Panc1 (cell line): ENCODE results near the gene TYRP1. TPM values are rescaled to one million over a fixed set of nuclear protein-coding genes. Genes with fewer than 3 reads are reported as not detected.

Source experiments
- ATAC-seq: fragments of 200-7000 bp; cut with Tn5 transposase; 2 replicates; pipeline ENCODE4 v1.9.1; 2020; ENCODE audit warnings: mild to moderate bottlenecking, moderate library complexity
- BruUV-seq: library from RNA; stranded (reverse); fragments of 400-500 nt; replicated peaks from 2 replicates; lab custom pipeline; 2021; lab: Mats Ljungman, UMichigan
- CTCF ChIA-PET: fragments of 300-600 bp; sonication (Branson Sonifier 250); formaldehyde crosslinking; loops from one replicate; lab custom pipeline; 2022; ENCODE audit warnings: antibody characterized with exemption; lab: Charles Lee
- POLR2A ChIA-PET: fragments of 300-600 bp; sonication (Branson Sonifier 250); formaldehyde crosslinking; loops from one replicate; lab custom pipeline; 2022; ENCODE audit warnings: antibody characterized with exemption; lab: Charles Lee
- DNase-seq: peaks from one replicate; pipeline ENCODE4 v3.0.0-alpha.2; 2010; ENCODE audit warnings: low read depth, low spot score
- H3K27ac ChIP-seq: 2 replicates; pipeline ENCODE4 v1.5.1; 2011; ENCODE audit warnings: mild to moderate bottlenecking, low read length, inconsistent platforms
- H3K27me3 ChIP-seq: fragments of 200-500 bp; sonication (Bioruptor generic); 2 replicates; pipeline ENCODE4 v1.6.0; 2014; ENCODE audit warnings: low read length, inconsistent platforms; ENCODE audit not compliant: control insufficient read depth, insufficient read depth
- H3K36me3 ChIP-seq: fragments of 200-500 bp; sonication (Bioruptor generic); 2 replicates; pipeline ENCODE4 v1.5.1; 2014; ENCODE audit warnings: inconsistent platforms, mild to moderate bottlenecking, low read length, moderate library complexity; ENCODE audit not compliant: control insufficient read depth, insufficient read depth
- H3K4me1 ChIP-seq: 2 replicates; pipeline ENCODE4 v1.5.1; 2011; ENCODE audit warnings: inconsistent platforms, mild to moderate bottlenecking, low read length, moderate library complexity; ENCODE audit not compliant: control insufficient read depth, insufficient read depth
- H3K4me3 ChIP-seq, 2 experiments: 2 replicates each; pipeline ENCODE4 v1.5.1; 2011 to 2012; ENCODE audit warnings: low read depth in 2 of 2, low read length in 2 of 2, mild to moderate bottlenecking in 2 of 2, inconsistent platforms in 1 of 2, moderate library complexity in 1 of 2
- H3K9me3 ChIP-seq: fragments of 200-500 bp; sonication (Bioruptor generic); 2 replicates; pipeline ENCODE4 v1.5.1; 2014; ENCODE audit warnings: low read depth, mild to moderate bottlenecking, inconsistent platforms, low read length, moderate library complexity; ENCODE audit not compliant: control insufficient read depth, insufficient read depth
- POLR2AphosphoS5 ChIP-seq: IDR thresholded peaks from 2 replicates; pipeline ENCODE4 v1.6.1; 2012; ENCODE audit warnings: mild to moderate bottlenecking, low read depth, low read length, moderate library complexity
- SIN3A ChIP-seq: IDR thresholded peaks from 2 replicates; pipeline ENCODE4 v1.6.1; 2012; ENCODE audit warnings: low read depth, mild to moderate bottlenecking, low read length, moderate library complexity, borderline replicate concordance; ENCODE audit not compliant: insufficient read depth
- TCF7L2 ChIP-seq: IDR thresholded peaks from 2 replicates; pipeline ENCODE4 v1.6.1; 2011; ENCODE audit warnings: mild to moderate bottlenecking, low read depth, low read length, inconsistent platforms
- in situ Hi-C: cut with HindIII; loops from 2 replicates; pipeline ENCODE4 v1.10.0; 2016; ENCODE audit warnings: low sequenced_read_pairs, low pct_unique_long_range_greater_than_20kb
- intact Hi-C: fragments of 100-400 bp; cut with micrococcal nuclease; formaldehyde crosslinking; loops from one replicate; pipeline ENCODE4 v1.10.0; 2022; ENCODE audit not compliant: unreplicated experiment
- total RNA-seq: library from RNA; stranded (reverse); gene quantifications from one replicate; pipeline ENCODE4 v1.2.1, GENCODE V29; 2021; ENCODE audit not compliant: unreplicated experiment
- TF ChIP-seq, protein P1 (sequence below), 2 experiments: IDR thresholded peaks; 2 replicates each; pipeline ENCODE4 v1.6.1; 2011 to 2012; ENCODE audit warnings: low read depth in 2 of 2, control low read depth in 1 of 2, low read length in 1 of 2, mild to moderate bottlenecking in 1 of 2, moderate library complexity in 1 of 2; ENCODE audit not compliant: insufficient read depth in 1 of 2
- TF ChIP-seq, protein P2 (sequence below): fragments of 450-650 bp; IDR thresholded peaks from 2 replicates; pipeline ENCODE4 v1.5.1; 2017; ENCODE audit warnings: mild to moderate bottlenecking

The TYRP1 gene
- total RNA-seq, 1 experiment from 2014 or later: 0.23 TPM

DNA sequence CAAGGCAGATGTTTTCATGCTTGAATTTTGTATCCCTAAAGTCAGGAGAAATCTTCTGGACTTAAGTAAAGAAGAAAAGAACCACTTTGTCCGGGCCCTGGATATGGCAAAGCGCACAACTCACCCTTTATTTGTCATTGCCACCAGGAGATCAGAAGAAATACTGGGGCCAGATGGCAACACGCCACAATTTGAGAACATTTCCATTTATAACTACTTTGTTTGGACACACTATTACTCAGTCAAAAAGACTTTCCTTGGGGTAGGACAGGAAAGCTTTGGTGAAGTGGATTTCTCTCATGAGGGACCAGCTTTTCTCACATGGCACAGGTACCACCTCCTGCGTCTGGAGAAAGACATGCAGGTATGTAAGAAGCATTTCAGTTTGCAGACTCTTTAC, 2.3 kb downstream of the TYRP1 start:
- Histone ChIP-seq H3K36me3 (no peaks in the 10 kb centered on the region), H3K4me1 (no peaks in the 10 kb centered on the region), H3K27me3 (no peaks in the 10 kb centered on the region), H3K27ac (no peak overlapping the region), H3K9me3 (no peaks in the 10 kb centered on the region), H3K4me3 (no peak overlapping the region)
- ChIA-PET CTCF (no interaction called here), POLR2A (no interaction called here)
- ATAC-seq (no peak), DNase-seq (no peak)
- TF ChIP-seq POLR2AphosphoS5 (no peak), TCF7L2 (no peak), SIN3A (no peak)
- TF ChIP-seq, protein P1, sequence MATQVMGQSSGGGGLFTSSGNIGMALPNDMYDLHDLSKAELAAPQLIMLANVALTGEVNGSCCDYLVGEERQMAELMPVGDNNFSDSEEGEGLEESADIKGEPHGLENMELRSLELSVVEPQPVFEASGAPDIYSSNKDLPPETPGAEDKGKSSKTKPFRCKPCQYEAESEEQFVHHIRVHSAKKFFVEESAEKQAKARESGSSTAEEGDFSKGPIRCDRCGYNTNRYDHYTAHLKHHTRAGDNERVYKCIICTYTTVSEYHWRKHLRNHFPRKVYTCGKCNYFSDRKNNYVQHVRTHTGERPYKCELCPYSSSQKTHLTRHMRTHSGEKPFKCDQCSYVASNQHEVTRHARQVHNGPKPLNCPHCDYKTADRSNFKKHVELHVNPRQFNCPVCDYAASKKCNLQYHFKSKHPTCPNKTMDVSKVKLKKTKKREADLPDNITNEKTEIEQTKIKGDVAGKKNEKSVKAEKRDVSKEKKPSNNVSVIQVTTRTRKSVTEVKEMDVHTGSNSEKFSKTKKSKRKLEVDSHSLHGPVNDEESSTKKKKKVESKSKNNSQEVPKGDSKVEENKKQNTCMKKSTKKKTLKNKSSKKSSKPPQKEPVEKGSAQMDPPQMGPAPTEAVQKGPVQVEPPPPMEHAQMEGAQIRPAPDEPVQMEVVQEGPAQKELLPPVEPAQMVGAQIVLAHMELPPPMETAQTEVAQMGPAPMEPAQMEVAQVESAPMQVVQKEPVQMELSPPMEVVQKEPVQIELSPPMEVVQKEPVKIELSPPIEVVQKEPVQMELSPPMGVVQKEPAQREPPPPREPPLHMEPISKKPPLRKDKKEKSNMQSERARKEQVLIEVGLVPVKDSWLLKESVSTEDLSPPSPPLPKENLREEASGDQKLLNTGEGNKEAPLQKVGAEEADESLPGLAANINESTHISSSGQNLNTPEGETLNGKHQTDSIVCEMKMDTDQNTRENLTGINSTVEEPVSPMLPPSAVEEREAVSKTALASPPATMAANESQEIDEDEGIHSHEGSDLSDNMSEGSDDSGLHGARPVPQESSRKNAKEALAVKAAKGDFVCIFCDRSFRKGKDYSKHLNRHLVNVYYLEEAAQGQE (IDR thresholded peaks at IDR 0.05; ENCODE audit: insufficient read depth in 1 of 2, low read depth in 2 of 2, low read length in 1 of 2): no peak
- TF ChIP-seq, protein P2, sequence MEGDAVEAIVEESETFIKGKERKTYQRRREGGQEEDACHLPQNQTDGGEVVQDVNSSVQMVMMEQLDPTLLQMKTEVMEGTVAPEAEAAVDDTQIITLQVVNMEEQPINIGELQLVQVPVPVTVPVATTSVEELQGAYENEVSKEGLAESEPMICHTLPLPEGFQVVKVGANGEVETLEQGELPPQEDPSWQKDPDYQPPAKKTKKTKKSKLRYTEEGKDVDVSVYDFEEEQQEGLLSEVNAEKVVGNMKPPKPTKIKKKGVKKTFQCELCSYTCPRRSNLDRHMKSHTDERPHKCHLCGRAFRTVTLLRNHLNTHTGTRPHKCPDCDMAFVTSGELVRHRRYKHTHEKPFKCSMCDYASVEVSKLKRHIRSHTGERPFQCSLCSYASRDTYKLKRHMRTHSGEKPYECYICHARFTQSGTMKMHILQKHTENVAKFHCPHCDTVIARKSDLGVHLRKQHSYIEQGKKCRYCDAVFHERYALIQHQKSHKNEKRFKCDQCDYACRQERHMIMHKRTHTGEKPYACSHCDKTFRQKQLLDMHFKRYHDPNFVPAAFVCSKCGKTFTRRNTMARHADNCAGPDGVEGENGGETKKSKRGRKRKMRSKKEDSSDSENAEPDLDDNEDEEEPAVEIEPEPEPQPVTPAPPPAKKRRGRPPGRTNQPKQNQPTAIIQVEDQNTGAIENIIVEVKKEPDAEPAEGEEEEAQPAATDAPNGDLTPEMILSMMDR: no peak
- in situ Hi-C loops: no loop called here
- intact Hi-C loops: no loop called here
- no TSS peak for BruUV-seq

DNA sequence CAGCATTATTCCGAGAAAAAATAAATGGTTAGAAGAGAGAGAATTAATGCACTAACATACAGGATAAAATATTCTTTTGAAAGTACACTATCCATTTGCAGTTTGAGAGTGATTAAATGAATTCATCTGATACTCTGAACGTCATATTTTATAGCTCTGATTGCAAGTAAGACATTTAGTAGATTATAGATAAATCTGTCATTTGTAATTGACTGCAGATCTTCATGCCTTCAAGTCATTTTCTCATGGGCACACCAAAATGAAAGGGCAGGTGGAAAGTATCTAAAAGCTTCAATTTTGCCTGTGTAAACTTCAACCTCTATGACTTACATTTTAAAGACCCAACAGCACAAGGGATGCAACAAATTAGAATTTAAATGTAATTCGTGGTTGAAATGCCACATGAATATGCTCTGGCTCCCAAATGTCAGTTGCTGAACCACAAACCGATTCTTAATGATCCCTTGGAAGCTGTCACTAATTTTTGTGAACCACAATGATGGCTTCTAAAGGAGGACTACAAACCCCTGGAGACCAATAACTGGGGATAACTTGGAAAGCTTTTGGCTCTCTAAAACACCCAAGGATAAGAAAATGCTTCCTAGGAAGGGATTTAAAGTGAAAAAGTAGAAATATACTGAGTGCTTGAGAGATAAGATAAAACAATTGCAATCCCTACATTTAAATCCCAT, 3.9 kb downstream of the TYRP1 start:
- BruUV-seq: no TSS peak
- no peak for ATAC-seq
- POLR2A ChIA-PET: no interaction called here

More for the DNA sequence above, 3.9 kb downstream of the TYRP1 start:
- Histone ChIP-seq H3K4me1 (no peaks in the 10 kb centered on the region), H3K36me3 (no peaks in the 10 kb centered on the region; the same call in 1 of the 2 replicates), H3K27me3 (no peaks in the 10 kb centered on the region), H3K4me3 (no peak overlapping the region), H3K9me3 (no peaks in the 10 kb centered on the region), H3K27ac (no peak overlapping the region)
- intact Hi-C loops (no loop called here), in situ Hi-C loops (no loop called here)
- CTCF ChIA-PET: no interaction called here
- TF ChIP-seq POLR2AphosphoS5: no peak
- no peak for TF ChIP-seq TCF7L2
- TF ChIP-seq, protein P2: no peak
- TF ChIP-seq, protein P1 (IDR thresholded peaks at IDR 0.05; ENCODE audit: insufficient read depth in 1 of 2, low read depth in 2 of 2, low read length in 1 of 2): no peak
- no peak for TF ChIP-seq SIN3A
- no peak for DNase-seq
